ENCODE results near the gene ZSCAN5C. TPM values are rescaled to one million over a fixed set of nuclear protein-coding genes. Genes with fewer than 3 reads are reported as not detected.

The ZSCAN5C gene
- polyA plus RNA-seq, 1 donor (not counting 4 experiments of a cell fraction or from before 2014, with no cell fraction given), result not detected

- Histone ChIP-seq H3K36me3 (ENCODE audit: control insufficient read depth in 2 of 2, extremely low read depth in 1 of 2, insufficient read depth in 2 of 2, low read length in 2 of 2) (no peaks in the 10 kb centered on the region), H3K9me1 (ENCODE audit: control insufficient read depth, extremely low read depth, insufficient read depth, low read length) (no peaks in the 10 kb centered on the region), H3K79me2 (ENCODE audit: control insufficient read depth, insufficient read depth, low read length) (no peaks in the 10 kb centered on the region), H4K20me1 (ENCODE audit: control insufficient read depth, extremely low read depth, insufficient read depth, low read length) (no peaks in the 10 kb centered on the region), H3K9ac (ENCODE audit: control insufficient read depth, extremely low read depth, insufficient read depth, low read length) (no peak overlapping the region), H3K9me3 (ENCODE audit: control insufficient read depth, low read depth, low read length) (no peaks in the 10 kb centered on the region), H3K4me2 (ENCODE audit: control insufficient read depth, extremely low read depth, insufficient read depth, low read depth, low read length) (no peak overlapping the region), H3K4me3 (ENCODE audit: control insufficient read depth in 2 of 3, extremely low read depth in 1 of 3, insufficient read depth in 2 of 3, low read depth in 1 of 3, low read length in 3 of 3) (no peak overlapping the region), H2AFZ (ENCODE audit: control insufficient read depth, low read length) (no peak overlapping the region), H3K27me3 (ENCODE audit: control insufficient read depth, extremely low read depth, insufficient read depth, low read length) (no peaks in the 10 kb centered on the region), H3K27ac (ENCODE audit: control insufficient read depth, insufficient read depth, low read length) (no peak overlapping the region), H3K4me1 (ENCODE audit: control insufficient read depth, extremely low read depth, insufficient read depth, low read length) (no peaks in the 10 kb centered on the region)
- TF ChIP-seq, protein P1, sequence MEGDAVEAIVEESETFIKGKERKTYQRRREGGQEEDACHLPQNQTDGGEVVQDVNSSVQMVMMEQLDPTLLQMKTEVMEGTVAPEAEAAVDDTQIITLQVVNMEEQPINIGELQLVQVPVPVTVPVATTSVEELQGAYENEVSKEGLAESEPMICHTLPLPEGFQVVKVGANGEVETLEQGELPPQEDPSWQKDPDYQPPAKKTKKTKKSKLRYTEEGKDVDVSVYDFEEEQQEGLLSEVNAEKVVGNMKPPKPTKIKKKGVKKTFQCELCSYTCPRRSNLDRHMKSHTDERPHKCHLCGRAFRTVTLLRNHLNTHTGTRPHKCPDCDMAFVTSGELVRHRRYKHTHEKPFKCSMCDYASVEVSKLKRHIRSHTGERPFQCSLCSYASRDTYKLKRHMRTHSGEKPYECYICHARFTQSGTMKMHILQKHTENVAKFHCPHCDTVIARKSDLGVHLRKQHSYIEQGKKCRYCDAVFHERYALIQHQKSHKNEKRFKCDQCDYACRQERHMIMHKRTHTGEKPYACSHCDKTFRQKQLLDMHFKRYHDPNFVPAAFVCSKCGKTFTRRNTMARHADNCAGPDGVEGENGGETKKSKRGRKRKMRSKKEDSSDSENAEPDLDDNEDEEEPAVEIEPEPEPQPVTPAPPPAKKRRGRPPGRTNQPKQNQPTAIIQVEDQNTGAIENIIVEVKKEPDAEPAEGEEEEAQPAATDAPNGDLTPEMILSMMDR (optimal IDR thresholded peaks at IDR 0.05 in 1 of 3, IDR thresholded peaks at IDR 0.05 in 1 of 3, conservative IDR thresholded peaks at IDR 0.05 in 1 of 3; ENCODE audit: extremely low read depth in 1 of 3, insufficient read depth in 2 of 3, low read length in 3 of 3), result no peak
- no peak for TF ChIP-seq EZH2 (IDR thresholded peaks at IDR 0.05; ENCODE audit: low read length)
- dilution Hi-C loops (cut with MboI; ENCODE audit: extremely low pct_ligation_motif_present, low sequenced_read_pairs), result no loop called here
- no peak for DNase-seq (ENCODE audit: low read depth, low spot score)
- FAIRE-seq, result no peak
These were observed 56.2 kb downstream of the ZSCAN5C start for GRCh38 chr19:56258272-56258671.

Other genes starting within 250 kb of the ZSCAN5C start
- gene NLRP5, start 215.5 kb upstream of the ZSCAN5C start, polyA plus RNA-seq, result not detected in 3 replicates
- 4.0 to 10.7 TPM (median 5.6 TPM) in 3 replicates for gene ZNF787, start 81.0 kb upstream of the ZSCAN5C start, polyA plus RNA-seq
- 7.4 to 10.8 TPM (median 9.1 TPM) in 3 replicates for gene ZNF444, start 61.0 kb upstream of the ZSCAN5C start, polyA plus RNA-seq
- not detected in 3 replicates for gene GALP, start 26.3 kb upstream of the ZSCAN5C start, polyA plus RNA-seq
- 0.05 TPM in 1 of 3 replicates, not detected in the others for gene ZSCAN5B, start 4.5 kb upstream of the ZSCAN5C start, polyA plus RNA-seq
- gene EDDM13, start 70.5 kb downstream of the ZSCAN5C start, polyA plus RNA-seq, result 3.0 to 7.4 TPM (median 6.1 TPM) in 3 replicates
- 5.7 to 9.4 TPM (median 6.1 TPM) in 3 replicates for gene ZSCAN5A, start 112.6 kb downstream of the ZSCAN5C start, polyA plus RNA-seq
- 4.0 to 4.7 TPM (median 4.3 TPM) in 3 replicates for gene ZNF582, start 191.3 kb downstream of the ZSCAN5C start, polyA plus RNA-seq
- gene ZNF583, start 202.1 kb downstream of the ZSCAN5C start, polyA plus RNA-seq, result 2.3 to 3.3 TPM (median 2.4 TPM) in 3 replicates